Neural cell (in vitro differentiated cells): ENCODE results near the gene CP. TPM values are rescaled to one million over a fixed set of nuclear protein-coding genes. Genes with fewer than 3 reads are reported as not detected.

Source experiments
- H2AFZ ChIP-seq: fragments of 200-600, 300-800 bp; sonication (generic), shearing (Covaris generic); 2 replicates; pipeline ENCODE4 v1.6.0; 2014; ENCODE audit warnings: low read depth, mild to moderate bottlenecking, antibody characterized with exemption, low read length, moderate library complexity
- H3F3A ChIP-seq: fragments of 200-600 bp; shearing (Covaris generic); 2 replicates; pipeline ENCODE4 v1.6.1; 2016; ENCODE audit warnings: mild to moderate bottlenecking, moderate library complexity, mixed read lengths, antibody characterized with exemption, low read length; ENCODE audit not compliant: insufficient read depth, poor library complexity, severe bottlenecking
- H3K27ac ChIP-seq: fragments of 200-600, 300-800 bp; sonication (generic), shearing (Covaris generic); 2 replicates; pipeline ENCODE4 v1.5.1; 2014; ENCODE audit warnings: mild to moderate bottlenecking, low read length, moderate library complexity
- H3K27me3 ChIP-seq: fragments of 300-800, 200-600 bp; sonication (generic), shearing (Covaris generic); 2 replicates; pipeline ENCODE4 v1.6.0; 2014; ENCODE audit warnings: mild to moderate bottlenecking, low read depth, low read length, moderate library complexity; ENCODE audit not compliant: insufficient read depth
- H3K36me3 ChIP-seq: fragments of 300-800, 200-600 bp; sonication (generic), shearing (Covaris generic); 2 replicates; pipeline ENCODE4 v1.5.1; 2014; ENCODE audit warnings: mild to moderate bottlenecking, antibody characterized with exemption, low read length, moderate library complexity; ENCODE audit not compliant: insufficient read depth
- H3K4me2 ChIP-seq: fragments of 300-800, 200-600 bp; sonication (generic), shearing (Covaris generic); 2 replicates; pipeline ENCODE4 v1.6.0; 2014; ENCODE audit warnings: mild to moderate bottlenecking, low read length
- H3K4me3 ChIP-seq: fragments of 300-800, 200-600 bp; sonication (generic), shearing (Covaris generic); 2 replicates; pipeline ENCODE4 v1.5.1; 2014; ENCODE audit warnings: mild to moderate bottlenecking, low read length, moderate library complexity
- H3K79me2 ChIP-seq: fragments of 200-600 bp; shearing (Covaris generic); replicated peaks from 2 replicates; pipeline ENCODE4 v1.6.0; 2014; ENCODE audit warnings: mild to moderate bottlenecking, low read length, moderate library complexity; ENCODE audit not compliant: insufficient read depth
- H3K9ac ChIP-seq: fragments of 300-800, 200-600 bp; sonication (generic), shearing (Covaris generic); 2 replicates; pipeline ENCODE4 v1.6.1; 2016; ENCODE audit warnings: mild to moderate bottlenecking, low read length, mixed read lengths
- H3K9me2 ChIP-seq: fragments of 200-600 bp; shearing (Covaris generic); 2 replicates; pipeline ENCODE4 v1.6.1; 2016; ENCODE audit warnings: mild to moderate bottlenecking, low read length, mixed read lengths; ENCODE audit not compliant: insufficient read depth
- H3K9me3 ChIP-seq: fragments of 200-600, 300-800 bp; sonication (generic), shearing (Covaris generic); 2 replicates; pipeline ENCODE4 v1.6.1; 2016; ENCODE audit warnings: mild to moderate bottlenecking, mixed run types, low read length, moderate library complexity, mixed read lengths
- H4K20me1 ChIP-seq: fragments of 200-600 bp; shearing (Covaris generic); 2 replicates; pipeline ENCODE4 v1.6.1; 2016; ENCODE audit warnings: mild to moderate bottlenecking, mixed run types; ENCODE audit not compliant: insufficient read depth
- CTCF ChIP-seq: fragments of 450-650 bp; IDR thresholded peaks from 2 replicates; pipeline ENCODE4 v1.5.1; 2014; ENCODE audit warnings: antibody characterized with exemption, mild to moderate bottlenecking, moderate library complexity; ENCODE audit not compliant: poor library complexity, severe bottlenecking
- EP300 ChIP-seq: fragments of 450-650 bp; conservative IDR thresholded peaks from 2 replicates; pipeline ENCODE4 v1.6.1; 2014; ENCODE audit warnings: antibody characterized with exemption, mild to moderate bottlenecking, moderate library complexity; ENCODE audit not compliant: poor library complexity, severe bottlenecking
- EZH2 ChIP-seq: fragments of 200-600, 300-800 bp; shearing (Covaris generic), sonication (generic); IDR thresholded peaks from 2 replicates; pipeline ENCODE4 v1.6.1; 2014; ENCODE audit warnings: antibody characterized with exemption, low read length, borderline replicate concordance, mild to moderate bottlenecking; ENCODE audit not compliant: insufficient read depth, poor library complexity, severe bottlenecking
- MXI1 ChIP-seq: fragments of 450-650 bp; conservative IDR thresholded peaks from 2 replicates; pipeline ENCODE4 v1.6.1; 2014; ENCODE audit warnings: antibody characterized with exemption, mild to moderate bottlenecking; ENCODE audit not compliant: poor library complexity, severe bottlenecking
- POLR2AphosphoS5 ChIP-seq: IDR thresholded peaks from 2 replicates; pipeline ENCODE4 v1.6.1; 2012
- RAD21 ChIP-seq: fragments of 450-650 bp; conservative IDR thresholded peaks from 2 replicates; pipeline ENCODE4 v1.6.1; 2014; ENCODE audit warnings: antibody characterized with exemption, mild to moderate bottlenecking, moderate library complexity
- REST ChIP-seq: IDR thresholded peaks from 2 replicates; pipeline ENCODE4 v1.6.1; 2012; ENCODE audit warnings: borderline replicate concordance
- SMC3 ChIP-seq: fragments of 450-650 bp; conservative IDR thresholded peaks from 2 replicates; pipeline ENCODE4 v1.6.1; 2014; ENCODE audit warnings: antibody characterized with exemption, mild to moderate bottlenecking, moderate library complexity; ENCODE audit not compliant: poor library complexity
- TAF1 ChIP-seq: IDR thresholded peaks from 2 replicates; pipeline ENCODE4 v1.6.1; 2012; ENCODE audit warnings: low read depth
- polyA plus RNA-seq: library from polyadenylated mRNA; depleted of rRNA; stranded (reverse); fragments of >200 nt; gene quantifications from 2 replicates; pipeline ENCODE4 v1.2.3, GENCODE V29; 2014

Gene CP
- polyA plus RNA-seq, 1 donor from 2014 or later, result not detected

GRCh38 chr3:149162007-149162406, 59.6 kb downstream of the CP start:
- no peaks in the 10 kb centered on the region for H3K9me2 ChIP-seq
- no peak for TF ChIP-seq EP300
- TF ChIP-seq MXI1, result no peak
- TF ChIP-seq REST, result no peak
- TF ChIP-seq TAF1, result no peak
- no peak for TF ChIP-seq SMC3
- no peak for TF ChIP-seq POLR2AphosphoS5
- no peak for TF ChIP-seq CTCF
- no peaks in the 10 kb centered on the region for H3K27me3 ChIP-seq
- no peaks in the 10 kb centered on the region for H3K36me3 ChIP-seq
- no peak overlapping the region for H3K27ac ChIP-seq
- H2AFZ ChIP-seq, result no peak overlapping the region
- no peak overlapping the region for H3K4me3 ChIP-seq
- no peak overlapping the region for H3K4me2 ChIP-seq
- H4K20me1 ChIP-seq, result no peaks in the 10 kb centered on the region
- H3F3A ChIP-seq, result no peaks in the 10 kb centered on the region
- H3K9me3 ChIP-seq, result no peaks in the 10 kb centered on the region
- H3K79me2 ChIP-seq, result no peaks in the 10 kb centered on the region
- no peak overlapping the region for H3K9ac ChIP-seq

- Histone ChIP-seq H3F3A (no peaks in the 10 kb centered on the region), H3K9me2 (no peaks in the 10 kb centered on the region), H3K9ac (no peak overlapping the region), H3K4me3 (no peak overlapping the region), H3K79me2 (no peaks in the 10 kb centered on the region), H3K9me3 (no peaks in the 10 kb centered on the region), H4K20me1 (no peaks in the 10 kb centered on the region), H3K36me3 (no peaks in the 10 kb centered on the region), H3K27ac (no peak overlapping the region), H3K4me2 (no peak overlapping the region), H2AFZ (no peak overlapping the region), H3K27me3 (no peaks in the 10 kb centered on the region)
- no peak for TF ChIP-seq RAD21
- TF ChIP-seq TAF1, result no peak
- no peak for TF ChIP-seq EZH2
- no peak for TF ChIP-seq SMC3
- TF ChIP-seq POLR2AphosphoS5, result no peak
- TF ChIP-seq MXI1, result no peak
- no peak for TF ChIP-seq EP300
- TF ChIP-seq REST, result no peak
- TF ChIP-seq CTCF, result no peak
Observed at GRCh38 chr3:149160754-149161300, 60.8 kb downstream of the CP start.
